AG09319 (cell line): ENCODE results near the gene S100A10.

Source experiments
- DNase-seq: peaks from one replicate; pipeline ENCODE4 v3.0.0-alpha.2; 2010; ENCODE audit warnings: low read depth; ENCODE audit errors: extremely low read depth
- TF ChIP-seq, protein P1 (sequence below): IDR thresholded peaks from 2 replicates; pipeline ENCODE4 v1.5.1; 2011; ENCODE audit warnings: low read depth, mild to moderate bottlenecking, inconsistent platforms, low read length, moderate library complexity

S100A10 gene

DNA sequence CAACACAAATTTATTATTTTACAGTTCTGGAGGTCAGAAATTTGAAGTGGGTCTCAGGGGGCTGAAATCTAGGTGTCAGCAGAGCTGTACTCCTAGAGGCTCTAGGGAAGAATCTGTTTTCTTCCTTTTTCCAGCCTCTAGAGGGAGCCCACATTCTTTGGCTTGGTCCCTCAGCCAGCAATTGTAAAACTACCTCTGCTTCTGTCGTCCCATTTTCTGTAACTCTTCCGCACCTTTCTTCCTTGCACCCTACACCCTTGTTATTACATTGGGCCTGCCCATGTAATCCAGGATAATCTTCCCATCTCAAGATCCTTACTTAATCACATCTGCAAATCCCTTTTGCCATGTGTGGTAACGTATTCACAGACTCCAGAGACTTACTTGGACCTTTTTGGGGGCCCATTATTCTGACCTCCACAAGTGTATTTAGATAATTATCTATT, 59.6 kb downstream of the S100A10 start:
- TF ChIP-seq, protein P1, sequence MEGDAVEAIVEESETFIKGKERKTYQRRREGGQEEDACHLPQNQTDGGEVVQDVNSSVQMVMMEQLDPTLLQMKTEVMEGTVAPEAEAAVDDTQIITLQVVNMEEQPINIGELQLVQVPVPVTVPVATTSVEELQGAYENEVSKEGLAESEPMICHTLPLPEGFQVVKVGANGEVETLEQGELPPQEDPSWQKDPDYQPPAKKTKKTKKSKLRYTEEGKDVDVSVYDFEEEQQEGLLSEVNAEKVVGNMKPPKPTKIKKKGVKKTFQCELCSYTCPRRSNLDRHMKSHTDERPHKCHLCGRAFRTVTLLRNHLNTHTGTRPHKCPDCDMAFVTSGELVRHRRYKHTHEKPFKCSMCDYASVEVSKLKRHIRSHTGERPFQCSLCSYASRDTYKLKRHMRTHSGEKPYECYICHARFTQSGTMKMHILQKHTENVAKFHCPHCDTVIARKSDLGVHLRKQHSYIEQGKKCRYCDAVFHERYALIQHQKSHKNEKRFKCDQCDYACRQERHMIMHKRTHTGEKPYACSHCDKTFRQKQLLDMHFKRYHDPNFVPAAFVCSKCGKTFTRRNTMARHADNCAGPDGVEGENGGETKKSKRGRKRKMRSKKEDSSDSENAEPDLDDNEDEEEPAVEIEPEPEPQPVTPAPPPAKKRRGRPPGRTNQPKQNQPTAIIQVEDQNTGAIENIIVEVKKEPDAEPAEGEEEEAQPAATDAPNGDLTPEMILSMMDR: peak; percentile 87
- no peak for DNase-seq
